Stimulated activated CD8-positive, alpha-beta memory T cell treated with anti-CD3 and anti-CD28 coated beads, Interleukin-7, amount 100 ng/mL, for 24 hours (primary cell): ENCODE measurements around the gene THRA.

Experiments
- DNase-seq: peaks from one replicate; pipeline ENCODE4 v3.0.0-alpha.2; 2020; ENCODE audit warnings: low read depth

Gene THRA

DNA sequence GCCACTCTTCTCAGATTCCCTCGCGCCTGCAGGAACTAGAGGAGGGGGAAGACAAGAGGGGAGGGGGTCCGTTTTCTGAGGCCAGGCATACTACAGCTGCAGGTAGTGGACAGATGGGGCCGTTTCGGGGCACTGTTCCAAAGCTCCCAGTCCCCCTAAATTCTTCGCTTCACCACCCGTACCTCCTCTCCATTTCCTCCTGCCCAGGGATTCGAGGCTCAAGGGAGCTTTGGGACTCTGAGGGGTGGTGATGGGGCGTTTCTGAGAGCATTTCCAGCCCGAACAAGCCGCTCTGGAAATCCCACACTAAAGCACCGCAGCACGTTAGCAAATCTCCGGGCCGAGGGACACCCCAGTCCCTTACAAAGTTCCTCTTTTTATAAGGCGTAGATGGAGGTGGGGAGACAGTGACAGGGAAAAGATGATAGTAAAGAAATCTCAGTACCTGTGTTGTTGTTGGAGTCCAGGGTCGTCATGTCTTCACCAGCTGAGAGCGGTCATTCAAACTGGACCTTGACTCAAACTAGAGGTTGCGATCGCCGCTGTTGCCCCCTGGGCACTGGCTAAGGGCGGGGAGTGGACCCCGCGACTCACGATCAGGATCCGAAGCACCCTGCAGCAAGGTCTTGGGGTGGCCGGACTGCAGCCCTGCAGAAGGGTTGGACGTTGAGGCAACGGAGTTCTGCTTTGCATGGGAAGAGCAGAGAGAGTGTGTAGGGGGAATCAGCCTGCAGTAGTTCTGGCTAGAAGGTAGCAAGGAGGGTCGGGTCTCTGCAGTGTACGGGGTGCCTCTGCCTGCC is 37.1 kb downstream of the THRA start:
- DNase-seq: no peak

DNA sequence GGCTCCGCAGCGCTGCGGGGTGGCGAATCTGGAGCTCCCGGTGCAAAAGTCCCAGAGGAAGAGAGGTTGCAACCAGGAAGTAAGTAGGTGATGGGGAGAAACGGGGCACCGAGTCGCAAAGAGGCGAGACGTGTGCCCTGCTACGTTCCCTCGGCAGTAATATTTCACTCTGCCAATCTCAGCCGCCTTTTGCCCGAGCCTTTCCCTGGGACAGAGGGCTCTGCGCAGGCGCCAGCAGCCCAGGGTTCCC is 37.6 kb downstream of the THRA start, which contains the start of gene NR1D1:
Gene NR1D1 (minus strand): TSS at position 171 of the 250 bp plus-strand sequence. CDS start 495 bp downstream, outside the sequence.
- no peak for DNase-seq

DNA sequence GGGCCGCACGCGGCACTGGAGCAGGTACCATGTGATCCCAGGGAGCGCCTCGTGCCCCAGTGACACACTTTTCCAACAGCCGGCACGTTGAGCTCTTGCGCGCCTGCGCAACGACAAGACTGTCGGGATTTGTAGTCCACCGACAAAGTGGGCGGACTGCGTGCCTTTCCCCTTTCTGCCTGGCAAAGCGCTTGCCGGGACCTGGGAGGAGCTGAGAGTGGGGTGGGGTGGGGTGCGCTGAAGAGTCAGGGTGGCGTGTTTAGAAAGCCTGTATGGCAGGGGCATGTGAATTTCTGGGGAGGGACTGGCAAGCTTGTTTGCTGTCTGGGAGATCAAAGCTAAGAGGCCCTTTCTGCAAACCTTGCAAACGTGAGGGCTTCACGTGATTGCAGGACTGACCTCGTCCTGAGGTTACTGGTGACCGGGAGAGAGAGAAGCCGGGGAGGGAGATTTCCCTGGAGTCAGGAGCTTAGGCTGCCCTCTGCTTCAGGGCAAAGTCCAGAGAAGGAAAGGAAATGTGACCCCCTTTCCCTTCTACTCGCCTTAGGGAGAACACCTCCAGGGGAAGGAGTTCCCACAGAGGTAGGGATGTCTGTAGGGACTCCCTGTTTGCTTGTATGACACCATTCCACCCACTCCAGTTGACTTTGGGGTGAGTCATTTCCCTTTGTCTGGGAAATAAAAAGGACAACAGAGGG is 38.1 kb downstream of the THRA start:
- peak; percentile 71 for DNase-seq

DNA sequence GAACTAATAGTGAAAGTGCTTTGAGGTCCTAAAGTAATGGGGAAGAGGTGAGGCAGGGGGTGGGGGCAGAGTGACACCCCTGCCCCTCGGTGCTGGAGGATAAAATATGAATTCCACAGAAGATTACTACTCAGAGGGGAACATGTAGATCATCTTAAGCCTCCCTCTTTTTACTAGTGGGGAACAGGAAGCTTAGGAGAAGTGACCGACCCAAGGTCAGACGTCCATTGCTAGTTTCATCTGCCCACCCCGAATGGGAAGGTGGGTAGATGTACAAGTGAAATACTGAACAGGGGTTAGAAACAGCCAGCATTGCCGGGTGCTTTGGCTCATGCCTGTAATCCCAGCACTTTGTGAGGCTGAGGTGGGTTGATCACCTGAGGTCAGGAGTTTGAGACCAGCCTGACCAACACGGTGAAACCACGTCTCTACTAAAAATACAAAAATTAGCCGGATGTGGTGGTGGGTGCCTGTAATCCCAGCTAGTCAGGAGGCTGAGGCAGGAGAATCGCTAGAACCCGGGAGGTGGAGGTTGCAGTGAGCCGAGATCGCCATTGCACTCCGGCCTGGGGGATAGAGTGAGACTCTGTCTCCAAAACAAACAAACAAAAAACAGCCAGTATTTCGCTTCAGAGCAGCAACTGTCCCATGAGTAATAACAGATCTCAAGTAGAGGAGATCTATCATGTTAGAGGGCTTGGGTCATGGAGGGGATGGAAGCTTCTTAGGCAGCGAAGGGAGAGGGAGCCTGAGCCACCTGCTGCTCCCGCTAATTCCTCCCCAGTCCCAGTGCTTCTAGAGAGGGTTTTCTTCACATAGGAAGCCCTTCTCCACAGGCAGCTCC is 38.8 kb downstream of the THRA start:
- DNase-seq: no peak

DNA sequence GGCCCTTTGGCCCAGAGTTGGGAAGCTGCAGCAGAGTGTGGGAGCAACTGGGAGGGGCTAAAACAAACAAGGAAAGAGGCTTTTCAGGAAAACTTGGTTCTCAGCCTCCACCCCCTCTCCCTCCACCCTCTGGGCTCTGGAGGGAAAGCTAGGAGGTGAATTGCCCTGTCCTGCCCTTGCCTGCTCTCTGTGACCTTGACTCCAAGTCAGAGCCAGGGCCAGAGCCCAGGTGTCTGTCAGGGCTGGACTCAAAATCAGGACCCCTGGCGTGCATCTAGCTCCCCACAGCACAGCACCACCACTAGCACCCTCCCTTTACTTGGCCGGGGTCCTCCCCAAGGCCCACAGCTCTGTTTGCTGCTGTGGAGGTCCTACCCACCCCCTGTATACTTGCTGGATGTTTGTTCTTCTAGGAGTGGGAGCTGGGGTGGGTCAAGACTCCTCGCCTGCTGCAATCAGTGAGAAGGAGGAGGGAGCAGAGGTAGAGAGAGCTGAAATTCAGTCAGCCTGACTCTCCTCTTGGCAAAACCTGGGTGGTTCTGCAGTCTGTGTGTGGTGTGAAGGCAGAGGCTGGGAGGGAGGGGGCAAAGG is 40.4 kb downstream of the THRA start:
- DNase-seq: no peak

DNA sequence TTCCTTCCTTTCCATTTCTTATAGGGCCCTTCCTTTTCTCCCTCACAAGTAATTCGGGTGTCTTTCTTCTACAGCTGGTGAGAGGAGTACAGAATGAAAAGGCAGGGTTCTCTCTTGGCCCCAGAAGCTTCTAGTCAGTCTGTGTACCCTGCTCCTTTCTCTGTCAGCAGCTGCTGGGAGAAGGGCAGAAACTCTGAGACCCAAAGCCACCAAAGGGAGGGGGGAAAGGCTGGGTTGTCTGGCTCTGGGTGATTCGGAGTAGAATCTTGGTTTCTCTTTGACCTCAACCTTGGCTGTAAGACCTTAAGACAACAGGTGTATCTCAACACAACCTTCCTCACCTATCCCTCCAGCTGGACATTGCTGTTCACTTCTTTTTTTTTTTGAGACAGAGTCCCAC is 40.9 kb downstream of the THRA start:
- no peak for DNase-seq

DNA sequence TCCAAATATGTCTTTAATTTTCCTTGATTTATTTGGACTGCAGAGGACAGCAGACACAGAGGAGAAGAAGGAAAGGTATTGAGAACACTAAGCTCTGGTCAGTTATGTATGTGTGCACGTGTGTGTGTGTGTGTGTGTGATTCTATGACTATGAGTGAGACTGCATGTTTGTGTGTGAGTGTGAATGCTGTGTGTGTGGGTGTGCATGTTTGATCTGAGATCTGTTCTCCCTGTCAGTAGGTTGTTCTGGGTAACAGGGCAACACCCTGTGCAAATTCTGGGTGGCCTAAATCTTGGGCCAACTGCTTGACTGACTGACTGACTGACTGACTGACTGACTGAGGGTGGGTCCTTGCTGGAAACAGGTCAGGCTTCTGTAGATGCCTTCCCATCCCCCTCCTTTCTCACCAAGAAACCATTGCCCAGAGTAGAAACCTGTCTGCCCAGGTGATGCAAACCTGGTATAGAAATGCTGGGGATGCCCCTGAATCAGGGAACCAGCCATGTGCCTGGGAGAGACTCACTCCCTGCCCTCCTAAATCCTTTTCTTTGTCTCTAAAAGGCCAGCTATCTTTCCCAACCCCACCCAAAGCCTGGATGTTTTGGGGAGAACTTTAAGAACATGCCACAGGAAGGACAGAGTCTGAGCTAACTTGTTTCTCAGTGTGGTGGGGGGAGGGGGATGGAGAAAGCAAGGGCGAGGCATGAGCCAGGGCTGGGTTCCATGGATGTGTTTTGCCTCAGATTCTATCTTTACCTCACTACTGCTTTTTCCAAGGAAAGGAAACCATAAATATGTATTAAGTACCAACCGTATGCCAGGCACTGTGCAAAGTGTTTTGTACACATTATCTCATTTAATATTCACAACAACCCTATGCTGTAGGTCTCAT is 42.1 kb downstream of the THRA start:
- no peak for DNase-seq

DNA sequence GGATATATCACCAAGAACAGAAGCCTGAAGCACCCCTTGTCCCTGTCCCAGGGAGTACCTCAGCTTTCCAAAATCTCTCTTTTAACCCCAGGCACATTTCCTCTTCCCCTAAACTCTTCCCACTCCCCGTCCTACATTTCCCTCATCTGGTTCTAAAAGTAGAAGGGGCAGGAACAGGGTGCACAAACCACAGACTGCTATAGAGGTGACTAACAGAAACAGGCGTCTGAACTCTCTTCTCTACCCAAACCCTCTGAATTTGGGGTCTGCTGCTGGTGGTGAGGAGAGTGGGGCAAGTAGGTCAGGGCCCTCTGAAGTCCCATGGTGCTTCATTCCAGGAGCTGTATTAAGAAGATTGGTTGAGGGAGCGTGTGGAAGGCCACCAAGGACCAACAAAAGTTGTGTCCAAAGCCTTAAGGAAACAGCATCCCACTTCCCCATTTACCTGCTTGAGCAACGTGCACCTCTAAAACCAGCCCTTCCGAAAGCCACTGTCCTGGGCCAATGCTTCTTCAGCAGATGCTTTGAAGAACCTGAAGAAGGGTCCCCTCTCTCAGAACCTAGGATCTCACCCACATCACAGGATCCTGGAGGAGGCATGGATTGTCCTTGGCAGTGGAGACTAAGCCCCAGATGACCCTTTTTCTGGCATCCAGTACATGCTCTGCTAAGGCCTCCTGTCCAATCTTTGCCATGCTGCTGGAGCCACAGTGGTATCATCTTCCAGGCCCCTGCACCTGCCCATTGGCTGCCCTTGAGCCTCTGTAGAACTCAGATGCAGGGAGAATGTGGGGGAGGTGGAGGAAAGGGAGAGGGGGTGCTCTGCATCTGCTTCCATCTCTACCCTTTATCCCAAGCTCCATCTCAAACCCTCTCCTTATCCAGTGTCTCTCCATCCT is 43.3 kb downstream of the THRA start:
- no peak for DNase-seq

DNA sequence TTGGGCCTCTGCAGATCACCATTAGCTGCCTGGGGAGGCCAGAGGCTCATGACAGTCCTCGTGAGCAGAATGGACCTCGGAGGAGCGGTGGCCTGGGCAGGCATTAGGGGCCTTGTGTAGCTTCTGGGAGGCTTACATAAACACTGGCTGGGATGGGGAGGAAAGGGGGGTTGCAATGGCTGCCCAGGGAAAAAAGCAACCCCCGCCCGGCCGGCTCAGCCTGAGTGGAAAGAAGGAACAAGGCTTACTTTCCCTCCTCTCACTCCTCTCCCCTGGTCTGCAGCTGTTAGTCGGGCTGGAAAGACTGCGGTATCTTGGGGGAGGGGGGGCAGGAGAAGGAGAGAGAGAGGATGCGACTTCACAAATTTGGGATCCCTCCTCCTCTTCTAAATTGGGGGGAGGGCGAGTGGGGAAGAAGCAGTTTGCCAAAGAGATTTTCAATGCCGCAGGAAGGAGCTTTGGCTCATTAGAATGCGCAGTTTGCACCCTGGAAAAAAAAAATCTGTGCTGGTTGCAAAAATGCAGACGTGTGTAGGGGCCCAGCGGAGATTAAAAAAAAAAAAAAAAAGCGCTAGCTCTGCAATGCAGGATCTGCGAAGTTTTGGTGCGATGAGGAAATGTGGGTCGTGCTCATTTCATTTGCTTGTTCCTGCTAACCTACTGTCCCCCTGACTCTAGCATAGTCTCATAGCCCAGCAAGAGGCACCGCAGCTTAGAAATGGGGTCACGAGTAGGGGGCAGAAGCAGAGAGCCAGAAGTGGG is 44.2 kb downstream of the THRA start:
- DNase-seq: no peak

DNA sequence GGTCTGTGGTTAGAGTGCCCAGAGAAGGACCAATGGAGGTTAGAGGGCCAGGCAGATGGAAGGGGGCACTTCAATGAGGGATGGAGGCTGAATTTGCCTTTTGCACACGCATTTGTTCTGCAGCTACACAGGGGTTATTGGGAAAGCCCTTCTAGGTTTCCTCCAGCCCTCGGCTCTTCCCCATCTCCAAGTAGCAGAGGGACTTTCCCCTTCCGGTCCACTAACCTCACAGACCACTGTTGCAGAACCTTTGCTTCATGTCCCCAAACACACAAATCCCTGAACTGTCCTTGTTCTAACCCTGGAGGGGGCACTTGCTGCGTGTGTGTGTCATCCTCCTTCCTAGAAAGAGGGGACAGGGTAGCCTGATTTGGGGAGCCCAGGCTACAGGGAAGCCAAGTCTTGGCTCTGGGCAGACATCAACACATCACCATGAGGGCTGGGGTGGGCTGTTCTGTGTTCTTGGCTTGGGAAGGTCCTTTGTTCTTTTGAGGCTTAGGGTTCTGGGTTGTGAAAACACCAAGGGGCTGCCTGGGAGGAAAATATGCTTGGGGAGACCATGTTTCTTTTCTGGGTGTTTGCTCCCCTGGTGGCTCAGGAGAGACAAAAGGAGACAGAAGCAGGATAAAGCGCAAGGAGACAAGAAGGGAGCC is 44.9 kb downstream of the THRA start:
- no peak for DNase-seq

DNA sequence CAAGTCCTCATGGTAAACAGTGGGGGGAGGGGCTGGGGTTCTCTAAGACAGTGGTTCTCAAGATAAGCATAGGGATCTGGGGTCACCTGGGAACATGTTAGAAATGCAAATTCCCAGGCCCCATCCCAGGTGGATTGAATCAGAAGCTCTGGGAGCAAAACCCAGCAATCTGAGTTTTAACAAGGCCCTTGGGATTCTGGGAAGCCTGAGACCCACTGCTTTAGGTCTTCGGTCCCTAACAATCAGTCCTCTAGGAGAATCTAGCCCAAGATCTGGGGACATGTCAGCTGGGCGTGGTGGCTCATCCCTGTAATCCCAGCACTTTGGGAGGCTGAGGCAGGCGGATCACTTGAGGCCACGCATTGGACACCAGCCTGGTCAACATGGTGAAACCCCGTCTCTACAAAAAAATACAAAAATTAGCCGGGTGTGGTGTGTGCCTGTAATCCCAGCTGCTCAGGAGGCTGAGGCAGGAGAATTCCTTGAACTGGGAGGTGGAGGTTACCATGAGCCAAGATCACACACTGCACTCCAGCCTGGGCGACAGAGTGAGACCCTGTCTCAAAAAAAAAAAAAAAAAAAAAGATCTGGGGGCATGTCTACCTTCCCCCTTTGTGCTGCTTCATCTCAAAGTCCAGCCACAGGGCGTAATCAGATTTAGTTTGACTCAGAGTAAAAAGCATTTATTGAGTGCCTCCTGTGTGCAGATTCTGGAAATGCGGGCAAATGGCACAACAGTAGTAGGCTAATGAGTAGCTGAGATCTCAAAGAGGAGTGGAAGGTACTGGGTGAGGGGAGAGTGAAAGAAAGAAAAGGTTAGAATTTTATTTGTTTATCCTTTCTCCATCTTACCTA is 46.4 kb downstream of the THRA start:
- DNase-seq: no peak

DNA sequence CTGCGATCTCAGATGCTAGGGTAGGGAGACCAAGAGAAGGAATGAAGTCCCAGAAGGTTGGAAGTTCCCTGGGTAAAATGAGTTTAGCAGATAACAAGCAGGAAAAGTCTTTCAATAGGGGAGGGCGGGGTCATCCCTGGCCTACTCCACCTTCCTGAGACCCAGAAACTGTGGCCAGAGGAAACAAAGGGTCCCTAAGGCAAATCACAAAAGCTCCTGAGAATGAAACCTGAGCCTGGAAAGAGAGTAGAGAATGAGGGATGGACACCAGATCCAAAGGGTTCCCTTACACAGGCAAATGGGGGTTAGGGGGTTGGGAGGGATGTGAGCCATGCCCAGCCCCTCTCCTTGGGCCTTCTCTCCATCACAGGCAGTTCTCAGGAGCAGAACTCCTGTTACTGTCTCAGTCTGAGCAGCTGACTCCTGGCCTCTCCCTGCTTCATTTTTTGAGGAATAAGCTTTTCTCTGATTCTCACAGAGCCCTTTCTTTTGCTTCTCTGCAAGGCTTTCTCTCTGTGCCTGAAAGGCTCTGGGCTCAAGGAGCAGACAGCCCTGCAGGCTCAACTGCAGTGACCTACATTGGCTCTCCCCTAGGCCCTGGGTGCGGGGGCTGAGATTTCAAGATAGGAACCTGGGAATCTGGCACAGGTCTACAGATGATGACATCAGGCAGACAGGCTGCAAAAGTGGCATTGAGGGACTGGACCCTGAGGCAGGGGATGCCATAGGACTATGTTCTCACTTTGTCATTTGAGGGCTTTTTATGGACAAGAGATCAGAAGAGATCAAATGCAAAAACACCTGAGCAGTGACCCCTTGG is 47.5 kb downstream of the THRA start:
- DNase-seq: no peak

DNA sequence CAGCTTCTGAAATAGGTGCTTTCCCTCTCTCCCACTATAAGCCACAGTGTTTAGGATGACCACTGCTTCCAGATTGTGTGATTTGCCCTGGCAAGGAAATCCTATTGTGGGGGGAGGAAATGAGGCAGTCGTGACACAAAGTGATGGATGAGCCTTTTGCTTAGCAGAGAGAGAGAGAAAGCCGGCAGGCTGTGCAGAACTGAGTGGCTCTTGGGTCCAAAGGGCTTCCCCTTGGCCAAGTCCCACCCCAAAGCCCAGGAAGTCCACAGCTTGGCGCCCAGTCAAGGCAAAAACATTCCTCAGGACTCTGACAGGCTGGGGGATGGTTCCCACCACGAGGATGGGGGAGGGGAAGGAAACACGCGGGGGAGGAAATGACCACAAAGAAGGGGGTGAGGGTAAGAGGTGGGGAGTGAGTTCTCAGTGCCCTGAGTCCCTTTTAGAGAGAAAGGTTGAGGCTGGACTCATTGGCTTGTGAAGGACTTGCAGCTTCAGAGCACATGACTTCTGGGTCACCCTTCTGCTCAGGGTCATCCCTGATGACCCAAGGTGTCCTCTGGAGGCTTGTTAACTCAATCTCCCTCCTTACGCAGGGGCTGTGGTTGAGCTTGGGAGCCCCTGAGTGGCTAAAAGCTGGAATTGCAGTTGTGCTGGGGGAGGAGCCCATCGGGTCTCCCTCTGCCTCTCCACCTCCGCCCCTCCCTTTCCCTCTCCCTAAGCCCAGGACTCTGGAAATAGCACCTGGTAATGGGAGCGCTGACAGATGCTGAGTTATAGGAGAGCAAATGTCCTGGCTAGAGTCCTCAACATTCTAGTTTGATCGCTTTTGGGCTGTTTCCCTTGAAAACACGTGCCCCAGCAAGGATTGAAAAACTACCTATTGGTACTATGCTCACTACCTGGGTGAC is 48.7 kb downstream of the THRA start:
- DNase-seq: no peak

DNA sequence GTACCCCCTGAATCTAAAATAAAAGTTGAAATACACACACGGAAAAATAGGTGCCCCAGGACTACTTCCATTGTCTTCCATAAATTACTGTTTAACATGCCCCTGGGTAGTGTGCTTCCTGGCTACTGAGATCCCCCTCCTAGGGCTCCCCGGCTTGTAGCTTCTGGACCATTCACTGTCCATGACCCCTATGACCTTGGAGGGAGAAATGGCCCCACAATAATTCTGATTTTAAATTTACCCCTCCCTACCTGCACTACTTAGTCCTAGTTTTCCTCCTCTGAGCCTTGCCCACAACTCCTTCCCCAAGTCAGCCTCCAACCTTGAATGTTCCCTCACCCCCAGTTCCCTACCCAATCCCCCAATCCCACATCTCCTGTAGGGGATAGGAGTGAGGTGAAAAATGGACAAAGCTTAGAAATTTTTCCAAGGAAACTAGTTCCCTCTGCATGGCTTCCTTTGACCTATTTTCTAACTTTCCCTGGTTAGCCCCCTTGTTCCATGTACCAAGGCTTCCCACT is 49.5 kb downstream of the THRA start:
- DNase-seq: no peak

DNA sequence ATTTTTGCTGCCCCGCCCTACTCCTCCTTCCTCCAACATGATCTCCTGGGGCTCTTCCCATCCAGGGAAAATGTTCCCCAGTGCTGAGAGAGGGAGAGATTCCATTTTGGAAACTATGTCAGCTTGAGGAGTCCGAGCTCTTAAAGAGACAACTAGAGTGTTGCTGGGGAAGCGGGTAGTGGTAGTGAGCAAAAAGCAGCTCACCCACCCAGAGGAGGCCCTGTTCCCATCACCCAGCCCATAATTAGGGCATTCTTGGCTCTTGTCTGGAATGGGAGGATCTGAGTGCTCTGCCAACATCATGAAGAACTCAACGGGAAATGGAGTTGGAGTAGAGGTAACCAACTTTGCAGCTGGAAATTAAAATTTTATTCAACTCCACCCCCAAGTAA is 49.9 kb downstream of the THRA start:
- DNase-seq: no peak
